Breast epithelium (tissue), 3 donors: ENCODE results near the gene ARMC9.

ENCODE experiments used
- POLR2AphosphoS5 ChIP-seq, 3 donors: sonication (generic); formaldehyde crosslinking; IDR thresholded peaks; one replicate each; pipeline ENCODE4 v1.6.1; 2017; ENCODE audit warnings: antibody characterized with exemption in 3 of 3
- TF ChIP-seq, protein P1 (sequence below), 3 donors: fragments of 450-650 bp; IDR thresholded peaks; one replicate each; pipeline ENCODE4 v1.5.1; 2016 to 2017; ENCODE audit warnings: antibody characterized with exemption in 3 of 3, mild to moderate bottlenecking in 3 of 3, moderate library complexity in 3 of 3

DNA sequence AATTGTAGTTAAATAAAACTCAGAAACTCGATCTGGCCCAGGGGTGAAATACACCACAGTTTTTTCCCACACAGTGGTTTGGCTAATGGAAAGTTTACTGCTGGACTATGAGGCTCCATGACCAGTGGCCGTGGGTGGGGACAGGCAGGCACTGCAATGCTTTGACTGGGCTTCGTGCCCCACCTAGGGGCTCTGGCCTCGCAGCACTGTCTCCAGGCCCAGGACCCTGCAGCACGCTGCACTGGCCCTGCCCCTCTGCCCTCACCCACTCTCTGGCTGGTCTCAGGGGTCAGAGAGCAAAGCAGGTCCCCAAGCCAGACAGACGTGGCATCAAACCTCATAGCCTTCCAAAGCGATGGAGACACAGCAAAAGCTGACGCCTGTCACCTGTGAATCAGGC lies 183.7 kb downstream of the ARMC9 start:
- TF ChIP-seq POLR2AphosphoS5 (IDR thresholded peaks at IDR 0.05) = no peak
- TF ChIP-seq, protein P1, sequence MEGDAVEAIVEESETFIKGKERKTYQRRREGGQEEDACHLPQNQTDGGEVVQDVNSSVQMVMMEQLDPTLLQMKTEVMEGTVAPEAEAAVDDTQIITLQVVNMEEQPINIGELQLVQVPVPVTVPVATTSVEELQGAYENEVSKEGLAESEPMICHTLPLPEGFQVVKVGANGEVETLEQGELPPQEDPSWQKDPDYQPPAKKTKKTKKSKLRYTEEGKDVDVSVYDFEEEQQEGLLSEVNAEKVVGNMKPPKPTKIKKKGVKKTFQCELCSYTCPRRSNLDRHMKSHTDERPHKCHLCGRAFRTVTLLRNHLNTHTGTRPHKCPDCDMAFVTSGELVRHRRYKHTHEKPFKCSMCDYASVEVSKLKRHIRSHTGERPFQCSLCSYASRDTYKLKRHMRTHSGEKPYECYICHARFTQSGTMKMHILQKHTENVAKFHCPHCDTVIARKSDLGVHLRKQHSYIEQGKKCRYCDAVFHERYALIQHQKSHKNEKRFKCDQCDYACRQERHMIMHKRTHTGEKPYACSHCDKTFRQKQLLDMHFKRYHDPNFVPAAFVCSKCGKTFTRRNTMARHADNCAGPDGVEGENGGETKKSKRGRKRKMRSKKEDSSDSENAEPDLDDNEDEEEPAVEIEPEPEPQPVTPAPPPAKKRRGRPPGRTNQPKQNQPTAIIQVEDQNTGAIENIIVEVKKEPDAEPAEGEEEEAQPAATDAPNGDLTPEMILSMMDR (IDR thresholded peaks at IDR 0.05) = no peak
